ENCODE results near the gene DLG2. TPM values are rescaled to one million over a fixed set of nuclear protein-coding genes. Genes with fewer than 3 reads are reported as not detected.

The DLG2 gene
- total and polyA plus RNA-seq, 4 donors = 1.3 to 23.3 (median 10.9) TPM

DNA sequence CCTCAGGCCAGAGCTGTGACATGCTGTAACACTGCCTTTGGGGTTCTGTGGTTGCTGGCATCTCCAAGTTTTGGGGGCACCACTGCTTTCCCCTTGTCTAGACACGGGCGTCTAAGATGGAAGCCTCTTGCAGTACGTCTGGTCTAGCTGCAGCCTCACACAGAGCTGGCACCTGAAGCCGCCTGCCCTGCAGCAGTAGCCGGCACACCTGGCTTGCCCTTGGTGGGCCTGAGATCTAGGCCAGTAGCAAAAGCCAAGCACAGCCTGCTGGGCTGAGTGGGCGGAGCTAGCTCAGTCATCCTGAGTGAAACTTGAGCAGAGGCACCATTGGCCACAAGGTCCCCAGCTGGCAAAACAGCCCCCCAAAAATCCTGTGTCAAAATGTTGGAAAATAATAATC is 154.2 kb downstream of the DLG2 start:
- no peak overlapping the region for H3K27ac ChIP-seq (ENCODE audit: low read depth in 1 of 2, low read length in 2 of 2)
- ATAC-seq (ENCODE audit: low FRiP score) (no peak), DNase-seq (no peak)
- H3K9me3 ChIP-seq (ENCODE audit: control insufficient read depth, low read length) = peaks cover 2% of the 10 kb centered on the region
- H3K27me3 ChIP-seq (ENCODE audit: control insufficient read depth in 1 of 2, insufficient read depth in 2 of 2, low read length in 1 of 2) = no peaks in the 10 kb centered on the region
- no peak overlapping the region for H3K4me3 ChIP-seq (ENCODE audit: low read length in 2 of 2)
- 93 to 95% methylated on average over 6 of the region's 6 CpGs for WGBS, 2 donors
- H3K4me1 ChIP-seq (ENCODE audit: control insufficient read depth in 1 of 2, insufficient read depth in 2 of 2, low read length in 2 of 2) = no peaks in the 10 kb centered on the region
- no peaks in the 10 kb centered on the region for H3K36me3 ChIP-seq (ENCODE audit: control insufficient read depth in 1 of 2, insufficient read depth in 2 of 2, low read length in 1 of 2)
- intact Hi-C loops (cut with DNase I) = no loop called here

DNA sequence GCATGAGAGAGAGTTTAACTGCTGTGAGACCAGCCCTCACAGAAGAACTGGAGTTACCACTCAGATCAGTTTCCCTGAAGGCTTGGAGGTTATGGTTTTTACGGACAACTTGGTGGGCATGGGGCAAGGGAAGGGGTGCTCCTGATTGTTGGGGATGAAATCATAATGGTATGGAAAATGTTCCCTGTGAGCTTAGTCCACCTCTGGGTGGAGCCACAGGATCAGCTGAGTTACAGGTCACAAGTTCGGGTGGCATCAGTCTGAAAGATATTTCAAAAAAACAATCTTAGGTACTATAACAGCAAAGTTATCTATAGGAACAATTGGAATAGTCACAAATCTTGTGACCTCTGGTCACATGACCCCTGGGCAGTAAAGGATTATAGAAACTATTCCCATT is 162.9 kb downstream of the DLG2 start:
- no peak overlapping the region for H3K4me3 ChIP-seq (ENCODE audit: low read length in 2 of 2)
- intact Hi-C loops (cut with DNase I) = no loop called here
- no peak for DNase-seq
- no peak overlapping the region for H3K27ac ChIP-seq (ENCODE audit: low read depth in 1 of 2, low read length in 2 of 2)
- no peaks in the 10 kb centered on the region for H3K36me3 ChIP-seq (ENCODE audit: control insufficient read depth in 1 of 2, insufficient read depth in 2 of 2, low read length in 1 of 2)
- 69 to 76% methylated on average over 2 of the region's 2 CpGs for WGBS, 2 donors
- no peaks in the 10 kb centered on the region for H3K27me3 ChIP-seq (ENCODE audit: control insufficient read depth in 1 of 2, insufficient read depth in 2 of 2, low read length in 1 of 2)
- H3K9me3 ChIP-seq (ENCODE audit: control insufficient read depth, low read length) = peaks cover 4% of the 10 kb centered on the region
- no peak for ATAC-seq (ENCODE audit: low FRiP score)
- no peaks in the 10 kb centered on the region for H3K4me1 ChIP-seq (ENCODE audit: control insufficient read depth in 1 of 2, insufficient read depth in 2 of 2, low read length in 2 of 2)

- peaks cover 9% of the 10 kb centered on the region for H3K9me3 ChIP-seq (ENCODE audit: control insufficient read depth, low read length)
Observed at GRCh38 chr11:85459304-85459703, 167.8 kb downstream of the DLG2 start.

DNA sequence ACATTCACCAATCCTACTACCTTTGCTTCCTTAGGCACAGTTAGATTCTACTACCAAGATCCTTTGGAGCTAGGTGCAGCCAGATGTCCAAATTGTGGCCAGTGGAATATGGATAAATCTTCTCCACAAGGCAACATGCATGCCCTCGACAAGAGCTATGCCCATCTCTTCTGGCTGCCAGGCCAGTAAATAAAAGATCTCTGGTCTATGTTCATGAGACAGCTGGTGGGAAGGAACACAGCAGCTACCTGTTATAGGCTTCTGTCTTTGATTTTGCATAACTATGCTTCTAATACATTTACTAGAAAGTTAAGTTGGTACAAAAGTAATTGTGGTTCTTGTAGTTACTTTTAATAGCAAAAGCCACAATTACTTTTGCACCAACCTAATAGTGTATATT is 182.7 kb downstream of the DLG2 start:
- WGBS, 2 donors = 63 to 82% methylated on average over 1 of the region's 1 CpG
- H3K36me3 ChIP-seq (ENCODE audit: control insufficient read depth in 1 of 2, insufficient read depth in 2 of 2, low read length in 1 of 2) = no peaks in the 10 kb centered on the region
- intact Hi-C loops (cut with DNase I) = no loop called here
- H3K27me3 ChIP-seq (ENCODE audit: control insufficient read depth in 1 of 2, insufficient read depth in 2 of 2, low read length in 1 of 2) = no peaks in the 10 kb centered on the region
- H3K4me1 ChIP-seq (ENCODE audit: control insufficient read depth in 1 of 2, insufficient read depth in 2 of 2, low read length in 2 of 2) = no peaks in the 10 kb centered on the region
- no peaks in the 10 kb centered on the region for H3K9me3 ChIP-seq (ENCODE audit: control insufficient read depth, low read length)
- ATAC-seq (ENCODE audit: low FRiP score) (no peak), DNase-seq (no peak)
- H3K27ac ChIP-seq (ENCODE audit: low read depth in 1 of 2, low read length in 2 of 2) = no peak overlapping the region
- H3K4me3 ChIP-seq (ENCODE audit: low read length in 2 of 2) = no peak overlapping the region

More at GRCh38 chr11:85459304-85459703, 167.8 kb downstream of the DLG2 start:
- no peaks in the 10 kb centered on the region for H3K4me1 ChIP-seq (ENCODE audit: control insufficient read depth in 1 of 2, insufficient read depth in 2 of 2, low read length in 2 of 2)
- ATAC-seq (ENCODE audit: low FRiP score) (peak; percentile 7), DNase-seq (no peak)
- no peak overlapping the region for H3K27ac ChIP-seq (ENCODE audit: low read depth in 1 of 2, low read length in 2 of 2)
- intact Hi-C loops (cut with DNase I) = no loop called here
- no peak overlapping the region for H3K4me3 ChIP-seq (ENCODE audit: low read length in 2 of 2)
- no peaks in the 10 kb centered on the region for H3K27me3 ChIP-seq (ENCODE audit: control insufficient read depth in 1 of 2, insufficient read depth in 2 of 2, low read length in 1 of 2)
- H3K36me3 ChIP-seq (ENCODE audit: control insufficient read depth in 1 of 2, insufficient read depth in 2 of 2, low read length in 1 of 2) = no peaks in the 10 kb centered on the region
- 81 to 87% methylated on average over 4 of the region's 4 CpGs for WGBS, 2 donors

DNA sequence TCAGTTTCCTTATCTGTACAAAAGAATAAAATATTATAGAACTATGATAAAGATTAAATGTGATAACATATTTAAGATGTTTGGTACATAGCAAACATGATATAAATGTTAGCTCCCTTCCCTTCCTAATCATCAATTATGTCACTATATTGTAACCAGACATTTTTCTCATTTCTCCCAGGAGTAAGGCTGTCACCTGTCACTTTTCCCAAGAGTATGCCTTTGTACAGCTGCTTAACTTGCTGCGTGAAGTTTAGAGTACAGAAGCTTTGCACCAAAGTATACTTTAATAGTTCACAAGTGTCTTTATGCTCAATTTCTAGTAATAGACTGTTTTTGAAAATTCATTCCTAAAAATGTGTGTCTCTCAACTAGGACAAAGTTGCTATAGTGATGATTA is 186.9 kb downstream of the DLG2 start:
- Histone ChIP-seq H3K27ac (ENCODE audit: low read depth in 1 of 2, low read length in 2 of 2) (no peak overlapping the region), H3K9me3 (ENCODE audit: control insufficient read depth, low read length) (no peaks in the 10 kb centered on the region), H3K4me3 (ENCODE audit: low read length in 2 of 2) (no peak overlapping the region), H3K27me3 (ENCODE audit: control insufficient read depth in 1 of 2, insufficient read depth in 2 of 2, low read length in 1 of 2) (no peaks in the 10 kb centered on the region), H3K36me3 (ENCODE audit: control insufficient read depth in 1 of 2, insufficient read depth in 2 of 2, low read length in 1 of 2) (peaks cover 0 to 1% of the 10 kb centered on the region in 2 donors), H3K4me1 (ENCODE audit: control insufficient read depth in 1 of 2, insufficient read depth in 2 of 2, low read length in 2 of 2) (no peaks in the 10 kb centered on the region)
- intact Hi-C loops (cut with DNase I) = no loop called here
- ATAC-seq (ENCODE audit: low FRiP score) = no peak
- DNase-seq = no peak
- WGBS, 2 donors = 79 to 86% methylated on average over 1 of the region's 1 CpG

DNA sequence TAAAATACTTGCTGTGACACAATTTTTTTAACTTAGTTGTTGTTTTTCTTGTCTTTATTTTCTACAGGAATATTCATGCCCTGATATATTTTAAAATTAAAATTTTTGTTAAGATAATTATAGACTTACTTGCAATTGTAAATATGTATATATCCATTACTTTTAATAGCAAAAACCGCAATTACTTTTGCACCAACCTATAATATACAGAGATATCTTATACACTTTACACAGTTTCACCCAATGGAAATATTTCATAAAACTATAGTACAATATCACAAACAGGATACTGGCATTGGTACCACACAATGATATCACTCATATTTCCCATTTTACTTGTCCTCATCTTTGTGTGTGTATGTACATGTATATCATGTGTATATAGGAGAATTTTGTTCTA is 188.8 kb downstream of the DLG2 start:
- Histone ChIP-seq H3K27me3 (ENCODE audit: control insufficient read depth in 1 of 2, insufficient read depth in 2 of 2, low read length in 1 of 2) (no peaks in the 10 kb centered on the region), H3K36me3 (ENCODE audit: control insufficient read depth in 1 of 2, insufficient read depth in 2 of 2, low read length in 1 of 2) (peaks cover 0 to 1% of the 10 kb centered on the region in 2 donors), H3K4me1 (ENCODE audit: control insufficient read depth in 1 of 2, insufficient read depth in 2 of 2, low read length in 2 of 2) (no peaks in the 10 kb centered on the region), H3K9me3 (ENCODE audit: control insufficient read depth, low read length) (no peaks in the 10 kb centered on the region), H3K27ac (ENCODE audit: low read depth in 1 of 2, low read length in 2 of 2) (no peak overlapping the region), H3K4me3 (ENCODE audit: low read length in 2 of 2) (no peak overlapping the region)
- intact Hi-C loops (cut with DNase I) = no loop called here
- DNase-seq = no peak
- ATAC-seq (ENCODE audit: low FRiP score) = no peak
- 85 to 88% methylated on average over 1 of the region's 1 CpG for WGBS, 2 donors

DNA sequence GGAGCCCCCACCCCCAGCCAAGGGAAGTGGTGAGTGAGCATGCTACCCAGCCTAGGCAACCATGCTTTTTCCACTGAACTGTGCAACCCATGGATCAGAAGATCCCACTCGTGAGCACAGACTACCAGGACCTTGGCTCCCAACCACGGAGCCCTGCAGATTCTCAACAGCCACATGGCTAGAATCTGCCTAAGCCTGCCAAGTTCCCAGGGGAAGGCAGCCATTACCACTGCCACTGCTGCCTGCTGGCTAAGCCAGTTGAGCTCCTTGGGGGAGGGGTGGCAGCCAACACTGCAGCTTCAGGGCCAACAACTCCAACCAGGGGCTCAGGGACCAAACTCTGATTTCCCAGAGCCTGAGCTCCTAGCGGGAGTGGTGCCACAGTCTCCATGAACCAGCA is 195.8 kb downstream of the DLG2 start:
- Histone ChIP-seq H3K9me3 (ENCODE audit: control insufficient read depth, low read length) (no peaks in the 10 kb centered on the region), H3K27ac (ENCODE audit: low read depth in 1 of 2, low read length in 2 of 2) (no peak overlapping the region), H3K4me3 (ENCODE audit: low read length in 2 of 2) (no peak overlapping the region), H3K27me3 (ENCODE audit: control insufficient read depth in 1 of 2, insufficient read depth in 2 of 2, low read length in 1 of 2) (no peaks in the 10 kb centered on the region), H3K36me3 (ENCODE audit: control insufficient read depth in 1 of 2, insufficient read depth in 2 of 2, low read length in 1 of 2) (no peaks in the 10 kb centered on the region), H3K4me1 (ENCODE audit: control insufficient read depth in 1 of 2, insufficient read depth in 2 of 2, low read length in 2 of 2) (no peaks in the 10 kb centered on the region)
- DNase-seq (no peak), ATAC-seq (ENCODE audit: low FRiP score) (no peak)
- intact Hi-C loops (cut with DNase I) = no loop called here
- WGBS, 2 donors = 77 to 79% methylated on average over 3 of the region's 3 CpGs

DNA sequence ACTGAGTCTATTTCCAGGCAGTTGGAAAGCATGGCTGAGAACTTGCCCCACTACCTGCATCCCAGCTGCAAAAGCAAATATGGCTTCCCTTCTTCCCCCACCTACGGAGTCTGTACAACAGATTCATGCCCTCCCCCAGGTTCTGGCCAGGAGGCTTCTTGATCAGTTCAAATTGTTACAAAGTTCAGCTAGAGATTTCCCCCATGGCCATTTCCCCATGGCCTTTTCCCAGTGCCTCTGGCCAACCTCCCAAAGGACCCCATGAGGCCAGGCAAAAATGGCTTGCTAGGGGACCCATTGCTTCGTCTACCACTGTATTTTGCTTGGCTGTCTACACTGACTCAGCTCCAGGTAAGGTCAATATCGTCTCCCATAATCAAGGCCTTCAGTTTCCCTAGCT is 203.3 kb downstream of the DLG2 start:
- no peak for DNase-seq
- intact Hi-C loops (cut with DNase I) = no loop called here
- Histone ChIP-seq H3K36me3 (ENCODE audit: control insufficient read depth in 1 of 2, insufficient read depth in 2 of 2, low read length in 1 of 2) (peaks cover 0 to 2% of the 10 kb centered on the region in 2 donors), H3K9me3 (ENCODE audit: control insufficient read depth, low read length) (peaks cover 4% of the 10 kb centered on the region), H3K4me3 (ENCODE audit: low read length in 2 of 2) (no peak overlapping the region), H3K27ac (ENCODE audit: low read depth in 1 of 2, low read length in 2 of 2) (no peak overlapping the region), H3K4me1 (ENCODE audit: control insufficient read depth in 1 of 2, insufficient read depth in 2 of 2, low read length in 2 of 2) (no peaks in the 10 kb centered on the region), H3K27me3 (ENCODE audit: control insufficient read depth in 1 of 2, insufficient read depth in 2 of 2, low read length in 1 of 2) (no peaks in the 10 kb centered on the region)
- WGBS, 2 donors = 75 to 82% methylated on average over 3 of the region's 3 CpGs
- ATAC-seq (ENCODE audit: low FRiP score) = no peak

DNA sequence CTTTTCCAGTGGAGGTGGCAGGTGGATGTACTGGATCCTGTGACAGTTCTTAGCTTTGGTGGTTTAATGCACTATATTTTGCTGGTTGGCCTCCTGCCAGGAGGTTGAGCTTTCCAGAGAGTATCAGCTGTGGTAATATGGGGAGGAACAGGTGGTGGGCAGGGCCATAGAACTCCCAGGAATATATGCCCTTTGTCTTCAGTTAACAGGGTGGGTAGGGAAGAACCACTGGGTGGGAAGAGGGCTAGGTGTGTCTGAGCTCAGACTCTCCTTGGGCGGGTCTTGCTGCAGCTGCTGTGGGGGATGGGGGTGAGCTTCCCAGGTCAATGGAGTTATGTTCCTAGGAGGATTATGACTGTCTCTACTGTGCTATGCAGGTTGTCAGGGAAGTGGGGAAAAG is 203.8 kb downstream of the DLG2 start:
- ATAC-seq (ENCODE audit: low FRiP score) = no peak
- intact Hi-C loops (cut with DNase I) = no loop called here
- peaks cover 0 to 2% of the 10 kb centered on the region in 2 donors for H3K36me3 ChIP-seq (ENCODE audit: control insufficient read depth in 1 of 2, insufficient read depth in 2 of 2, low read length in 1 of 2)
- WGBS, 2 donors = 89 to 96% methylated on average over 1 of the region's 1 CpG
- H3K9me3 ChIP-seq (ENCODE audit: control insufficient read depth, low read length) = peaks cover 4% of the 10 kb centered on the region
- no peak for DNase-seq
- no peaks in the 10 kb centered on the region for H3K27me3 ChIP-seq (ENCODE audit: control insufficient read depth in 1 of 2, insufficient read depth in 2 of 2, low read length in 1 of 2)
- no peaks in the 10 kb centered on the region for H3K4me1 ChIP-seq (ENCODE audit: control insufficient read depth in 1 of 2, insufficient read depth in 2 of 2, low read length in 2 of 2)
- H3K27ac ChIP-seq (ENCODE audit: low read depth in 1 of 2, low read length in 2 of 2) = no peak overlapping the region
- no peak overlapping the region for H3K4me3 ChIP-seq (ENCODE audit: low read length in 2 of 2)

Data from aorta (tissue), 5 donors.